OCI-LY7 (cell line): ENCODE data around the gene WDR31.

ENCODE experiments used
- CTCF ChIP-seq: fragments of 200-600 bp; sonication (generic); conservative IDR thresholded peaks from 2 replicates; pipeline ENCODE4 v1.5.1; 2014; ENCODE audit warnings: mild to moderate bottlenecking, antibody characterized with exemption, low read length, moderate library complexity, mixed read lengths
- EZH2phosphoT487 ChIP-seq: fragments of 200-600 bp; sonication (generic); IDR thresholded peaks from 2 replicates; pipeline ENCODE4 v1.6.1; 2018; ENCODE audit warnings: low read depth, borderline replicate concordance, mild to moderate bottlenecking, mixed run types, antibody characterized with exemption, low read length, moderate library complexity, mixed read lengths

GRCh38 chr9:113331780-113332179, 8.3 kb downstream of the WDR31 start:
- no peak for TF ChIP-seq CTCF
- no peak for TF ChIP-seq EZH2phosphoT487
